ENCODE measurements around the gene MAP7D1.

DNA sequence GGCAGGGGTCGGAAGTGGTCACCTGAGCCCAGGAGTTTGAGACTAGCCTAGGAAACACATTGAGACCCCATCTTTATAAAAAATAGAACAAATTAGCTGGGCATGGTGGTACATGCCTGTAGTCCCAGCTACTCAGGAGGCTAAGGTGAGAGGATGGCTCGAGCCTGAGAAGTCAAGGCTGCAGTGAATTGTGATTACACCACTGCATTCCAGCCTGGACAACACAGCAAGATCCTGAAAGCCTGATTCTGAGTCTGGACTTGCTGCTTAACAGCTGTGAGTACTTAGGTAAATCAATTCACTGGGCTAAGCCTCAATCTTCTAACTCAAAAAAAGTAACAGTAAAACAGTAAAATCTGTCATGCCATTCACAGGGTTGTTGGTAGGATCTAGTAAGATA, 11.5 kb upstream of the MAP7D1 start:
- TF ChIP-seq, protein P1, sequence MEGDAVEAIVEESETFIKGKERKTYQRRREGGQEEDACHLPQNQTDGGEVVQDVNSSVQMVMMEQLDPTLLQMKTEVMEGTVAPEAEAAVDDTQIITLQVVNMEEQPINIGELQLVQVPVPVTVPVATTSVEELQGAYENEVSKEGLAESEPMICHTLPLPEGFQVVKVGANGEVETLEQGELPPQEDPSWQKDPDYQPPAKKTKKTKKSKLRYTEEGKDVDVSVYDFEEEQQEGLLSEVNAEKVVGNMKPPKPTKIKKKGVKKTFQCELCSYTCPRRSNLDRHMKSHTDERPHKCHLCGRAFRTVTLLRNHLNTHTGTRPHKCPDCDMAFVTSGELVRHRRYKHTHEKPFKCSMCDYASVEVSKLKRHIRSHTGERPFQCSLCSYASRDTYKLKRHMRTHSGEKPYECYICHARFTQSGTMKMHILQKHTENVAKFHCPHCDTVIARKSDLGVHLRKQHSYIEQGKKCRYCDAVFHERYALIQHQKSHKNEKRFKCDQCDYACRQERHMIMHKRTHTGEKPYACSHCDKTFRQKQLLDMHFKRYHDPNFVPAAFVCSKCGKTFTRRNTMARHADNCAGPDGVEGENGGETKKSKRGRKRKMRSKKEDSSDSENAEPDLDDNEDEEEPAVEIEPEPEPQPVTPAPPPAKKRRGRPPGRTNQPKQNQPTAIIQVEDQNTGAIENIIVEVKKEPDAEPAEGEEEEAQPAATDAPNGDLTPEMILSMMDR (conservative IDR thresholded peaks at IDR 0.05) = no peak
- TF ChIP-seq EZH2 (IDR thresholded peaks at IDR 0.05; ENCODE audit: low read depth) = no peak

All from PC-9 (cell line).